ENCODE data around the gene GPR68. TPM values are rescaled to one million over a fixed set of nuclear protein-coding genes. Genes with fewer than 3 reads are reported as not detected.
"Not testable (repeated sequence)": the region's sequence is repeated elsewhere in the genome, so short reads cannot be mapped to it uniquely, and the experiment has no call there.

Gene GPR68
- total RNA-seq, 4 donors from 2014 or later, result 0.13 to 0.73 (median 0.42) TPM; not detected in 1

DNA sequence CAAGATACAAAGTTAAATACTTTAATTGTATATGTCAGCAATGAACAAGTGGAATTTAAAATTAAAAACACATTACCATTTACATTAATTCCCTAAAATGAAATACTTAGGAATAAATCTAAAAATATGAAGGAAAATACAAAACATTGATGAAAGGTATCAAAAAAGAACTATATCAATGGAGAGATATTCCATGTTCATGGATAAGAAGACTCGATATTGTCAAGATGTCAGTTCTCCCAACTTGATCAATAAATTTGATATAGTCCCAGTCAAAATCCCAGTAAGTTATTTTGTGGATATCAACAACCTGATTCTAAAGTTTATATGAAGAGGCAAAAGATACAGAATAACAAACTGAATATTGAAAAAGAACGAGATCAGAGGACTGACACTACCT is 33.5 kb downstream of the GPR68 start:
- TF ChIP-seq CTCF (IDR thresholded peaks at IDR 0.05) (no peak), POLR2A (IDR thresholded peaks at IDR 0.05) (no peak)
- intact Hi-C loops (cut with DNase I), result no loop called here
- H3K27me3 ChIP-seq, result no peaks in the 10 kb centered on the region
- H3K4me3 ChIP-seq (replicated peaks in 1 of 3), result no peak overlapping the region
- WGBS, 2 donors, result 97 to 98% methylated on average over 2 of the region's 2 CpGs
- no peak for DNase-seq
- H3K27ac ChIP-seq, result no peak overlapping the region
- peaks cover 8 to 26% of the 10 kb centered on the region in 2 donors for H3K36me3 ChIP-seq
- H3K4me1 ChIP-seq, result no peaks in the 10 kb centered on the region
- H3K9me3 ChIP-seq, result no peaks in the 10 kb centered on the region

DNA sequence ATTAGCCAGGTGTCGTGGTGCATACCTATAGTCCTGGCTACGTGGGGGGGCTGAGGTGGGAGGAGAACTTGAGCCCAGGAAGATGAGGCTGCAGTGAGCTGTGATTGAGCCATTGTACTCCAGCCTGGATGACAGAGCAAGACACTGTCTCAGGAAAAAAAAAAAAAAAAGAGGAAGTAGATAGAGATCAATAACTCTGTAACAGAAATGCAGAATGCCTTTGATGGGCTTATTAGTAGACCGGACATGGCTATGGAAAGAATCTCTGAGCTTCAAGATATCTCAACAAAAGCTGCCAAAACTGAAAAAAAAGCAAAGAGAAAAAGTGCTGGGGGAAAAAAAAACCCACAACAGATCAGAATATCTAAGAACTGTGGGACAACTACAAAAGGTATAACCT is 37.5 kb downstream of the GPR68 start:
- no peaks in the 10 kb centered on the region for H3K27me3 ChIP-seq
- intact Hi-C loops (cut with DNase I), result no loop called here
- no peak for TF ChIP-seq CTCF (IDR thresholded peaks at IDR 0.05)
- no peak for TF ChIP-seq POLR2A (IDR thresholded peaks at IDR 0.05)
- peaks cover 21 to 35% of the 10 kb centered on the region in 2 donors for H3K36me3 ChIP-seq
- 89 to 92% methylated on average over 3 of the region's 3 CpGs for WGBS, 2 donors
- H3K4me1 ChIP-seq, result peaks cover 0 to 7% of the 10 kb centered on the region in 2 donors
- no peak overlapping the region for H3K4me3 ChIP-seq (replicated peaks in 1 of 3)
- no peak overlapping the region for H3K27ac ChIP-seq
- DNase-seq, result no peak
- H3K9me3 ChIP-seq, result no peaks in the 10 kb centered on the region

- Histone ChIP-seq H3K4me1 (peaks cover 0 to 14% of the 10 kb centered on the region in 2 donors), H3K9me3 (no peaks in the 10 kb centered on the region), H3K36me3 (peaks cover 21 to 37% of the 10 kb centered on the region in 2 donors), H3K4me3 (replicated peaks in 1 of 3) (no peak overlapping the region), H3K27me3 (no peaks in the 10 kb centered on the region), H3K27ac (no peak overlapping the region)
- no peak for DNase-seq
- 86 to 88% methylated on average over 7 of the region's 7 CpGs for WGBS, 2 donors
- no peak for TF ChIP-seq POLR2A (IDR thresholded peaks at IDR 0.05)
- TF ChIP-seq CTCF (IDR thresholded peaks at IDR 0.05), result no peak
- intact Hi-C loops (cut with DNase I), result no loop called here
Measured at GRCh38 chr14:91205459-91205858, 39.0 kb downstream of the GPR68 start.

- H3K27me3 ChIP-seq, result no peaks in the 10 kb centered on the region
- H3K4me3 ChIP-seq (replicated peaks in 1 of 3), result no peak overlapping the region
- intact Hi-C loops (cut with DNase I), result no loop called here
- WGBS, 2 donors, result 98 to 100% methylated on average over 9 to 13 of the region's 14 CpGs
- H3K9me3 ChIP-seq, result no peaks in the 10 kb centered on the region
- peaks cover 0 to 14% of the 10 kb centered on the region in 2 donors for H3K4me1 ChIP-seq
- H3K27ac ChIP-seq, result no peak overlapping the region
- DNase-seq, result no peak
- H3K36me3 ChIP-seq, result peaks cover 21 to 39% of the 10 kb centered on the region in 2 donors
- no peak for TF ChIP-seq POLR2A (IDR thresholded peaks at IDR 0.05)
- no peak for TF ChIP-seq CTCF (IDR thresholded peaks at IDR 0.05)
Measured at GRCh38 chr14:91204657-91205056, 39.8 kb downstream of the GPR68 start.

GRCh38 chr14:91202234-91202974 is 42.1 kb downstream of the GPR68 start:
- 78 to 91% methylated on average over 15 of the region's 15 CpGs for whole genome bisulfite sequencing, 2 donors
- intact Hi-C loops (cut with DNase I), result no loop called here
- peaks cover 24 to 39% of the 10 kb centered on the region in 2 donors for H3K36me3 ChIP-seq
- no peak overlapping the region for H3K4me3 ChIP-seq (replicated peaks in 1 of 3)
- H3K4me1 ChIP-seq, result peaks cover 0 to 14% of the 10 kb centered on the region in 2 donors
- TF ChIP-seq CTCF (IDR thresholded peaks at IDR 0.05) (no peak), POLR2A (IDR thresholded peaks at IDR 0.05) (no peak)
- no peaks in the 10 kb centered on the region for H3K9me3 ChIP-seq
- peak overlapping the region in 1 of 3 donors; percentile 17 for H3K27ac ChIP-seq
- DNase-seq, result peak; percentile 12 to 19
- no peaks in the 10 kb centered on the region for H3K27me3 ChIP-seq

DNA sequence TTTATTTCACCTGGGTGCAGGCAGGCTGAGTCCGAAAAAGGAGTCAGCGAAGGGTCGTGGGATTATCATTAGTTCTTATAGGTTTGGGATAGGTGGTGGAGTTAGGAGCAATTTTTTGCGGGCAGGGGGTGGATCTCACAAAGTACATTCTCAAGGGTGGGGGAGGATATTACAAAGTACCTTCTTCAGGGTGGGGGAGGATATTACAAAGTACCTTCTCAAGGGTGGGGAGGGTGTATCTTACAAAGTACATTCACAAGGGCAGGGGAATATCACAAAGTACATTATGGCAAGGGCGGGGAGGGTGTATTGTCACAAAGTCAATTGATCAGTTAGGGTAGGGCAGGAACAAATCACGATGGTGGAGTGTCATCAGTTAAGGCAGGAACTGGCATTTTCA is 43.7 kb downstream of the GPR68 start:
- H3K4me3 ChIP-seq (replicated peaks in 1 of 3); H3K9me3 ChIP-seq; H3K27me3 ChIP-seq; intact Hi-C loops (cut with DNase I); H3K27ac ChIP-seq; DNase-seq: not testable (repeated sequence)
- 95 to 99% methylated on average over 6 of the region's 6 CpGs for WGBS, 2 donors
- peaks cover 40 to 50% of the 10 kb centered on the region in 2 donors for H3K36me3 ChIP-seq
- H3K4me1 ChIP-seq, result peaks cover 0 to 14% of the 10 kb centered on the region in 2 donors
